Measurements from ENCODE around the gene ELMO1. TPM values are rescaled to one million over a fixed set of nuclear protein-coding genes. Genes with fewer than 3 reads are reported as not detected.

ELMO1 gene
- total and polyA plus RNA-seq, 10 of the 15 experiments (the other 5 are each of a cell fraction or from before 2014, with no cell fraction given): 22.6 to 85.9 (median 56.6) TPM

DNA sequence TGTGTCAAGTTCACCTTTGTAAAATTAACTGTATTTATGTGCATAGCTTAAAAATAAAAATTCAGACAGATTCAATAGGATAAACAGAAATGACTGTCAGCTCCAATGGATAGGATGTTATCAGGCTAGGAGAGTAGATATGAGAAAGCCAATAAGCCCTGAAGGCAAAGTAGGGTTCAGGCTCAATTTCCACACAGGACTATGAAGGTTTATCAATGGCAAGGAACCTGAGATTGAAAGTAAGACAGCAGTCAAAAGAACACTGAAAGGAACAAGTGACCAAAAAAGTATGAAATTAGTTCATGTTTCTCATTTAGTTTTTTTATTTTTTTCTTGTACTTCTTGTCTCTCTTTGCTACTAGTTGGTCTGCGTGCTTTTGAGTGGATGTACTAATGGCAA is 121.4 kb downstream of the ELMO1 start:
- H3K4me1 ChIP-seq (ENCODE audit: control insufficient read depth, insufficient read depth, low read length): peaks cover 13% of the 10 kb centered on the region
- FAIRE-seq (peak; percentile 83), DNase-seq (ENCODE audit: low read depth, low spot score) (no peak), ATAC-seq (peak; percentile 39)
- H2AFZ ChIP-seq (ENCODE audit: control insufficient read depth, low read depth, low read length): no peak overlapping the region
- intact Hi-C loops (cut with micrococcal nuclease; ENCODE audit: unreplicated experiment) (no loop called here), in situ Hi-C loops (cut with MboI) (no loop called here)
- TF ChIP-seq ZNF24 (IDR thresholded peaks at IDR 0.05) (no peak), JUNB (IDR thresholded peaks at IDR 0.05) (0 out of 2 replicates have a peak, but pooled peaks have one; percentile 18)
- no TSS peak for BruUV-seq (replicated peaks)
- POLR2A ChIA-PET: interaction anchor here (0.9 kb wide), 1 partner anchor 11 kb away, joined by 4 read pairs; no protein-coding TSS in a partner anchor
- H3K36me3 ChIP-seq (ENCODE audit: control insufficient read depth in 2 of 2, insufficient read depth in 2 of 2, low read length in 1 of 2): peaks cover 0 to 2% of the 10 kb centered on the region in 2 experiments; a peak in 3 of 4 replicates
- RAD21 ChIA-PET (ENCODE audit: unreplicated experiment): no interaction called here
- H3K9ac ChIP-seq (ENCODE audit: control insufficient read depth, insufficient read depth, low read length): 0 out of 2 replicates have a peak overlapping the region, but pooled peaks have one; percentile 25
- H3K79me2 ChIP-seq (ENCODE audit: control insufficient read depth, insufficient read depth, low read length): peaks cover 15% of the 10 kb centered on the region
- H3K27ac ChIP-seq (ENCODE audit: control insufficient read depth, insufficient read depth): no peak overlapping the region
- H3K27me3 ChIP-seq (replicated peaks in 1 of 2; ENCODE audit: control insufficient read depth in 2 of 2, insufficient read depth in 2 of 2, low read length in 1 of 2): no peaks in the 10 kb centered on the region
- SMC1A ChIA-PET (ENCODE audit: uncharacterized antibody, unreplicated experiment): no interaction called here
- no peaks in the 10 kb centered on the region for H3K9me3 ChIP-seq (replicated peaks; ENCODE audit: control insufficient read depth, insufficient read depth, low read length)
- H3K4me3 ChIP-seq: no peak overlapping the region
- H4K20me1 ChIP-seq (ENCODE audit: control insufficient read depth, insufficient read depth): no peaks in the 10 kb centered on the region
- H3K4me2 ChIP-seq (ENCODE audit: control insufficient read depth, insufficient read depth): no peak overlapping the region
- CTCF ChIA-PET: interaction anchor here (1.3 kb wide), 1 partner anchor 26 kb away, joined by 4 read pairs; no protein-coding TSS in a partner anchor
- WGBS (ENCODE audit: insufficient coverage, insufficient replicate concordance, low lambda C conversion rate, missing lambda C conversion rate): 94% methylated on average over 1 of the region's 1 CpG

DNA sequence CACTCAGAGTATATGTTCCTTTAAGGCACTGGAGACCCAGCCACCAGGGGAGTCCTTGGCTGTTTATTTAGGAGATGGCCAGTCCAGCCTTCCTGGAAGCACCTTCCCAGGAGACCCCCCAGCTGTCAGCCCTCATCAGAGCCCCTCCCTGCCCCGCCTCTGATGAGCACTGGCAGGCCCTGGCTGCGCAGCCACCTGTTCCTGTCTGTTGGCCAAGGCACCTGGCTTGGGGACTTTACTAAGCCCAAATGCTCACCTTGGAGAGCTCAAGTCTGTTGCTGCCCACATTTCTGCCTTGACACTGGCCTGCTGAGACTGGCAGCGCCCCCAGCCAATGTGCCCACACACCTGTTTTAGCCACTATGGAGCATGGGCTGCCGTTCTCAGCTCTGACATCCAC is 124.7 kb downstream of the ELMO1 start:
- Histone ChIP-seq H3K9me3 (replicated peaks; ENCODE audit: control insufficient read depth, insufficient read depth, low read length) (no peaks in the 10 kb centered on the region; the same call in 2 of the 3 replicates), H3K79me2 (ENCODE audit: control insufficient read depth, insufficient read depth, low read length) (peaks cover 8% of the 10 kb centered on the region), H2AFZ (ENCODE audit: control insufficient read depth, low read depth, low read length) (no peak overlapping the region), H3K4me3 (no peak overlapping the region), H4K20me1 (ENCODE audit: control insufficient read depth, insufficient read depth) (no peaks in the 10 kb centered on the region), H3K4me2 (ENCODE audit: control insufficient read depth, insufficient read depth) (no peak overlapping the region), H3K27ac (ENCODE audit: control insufficient read depth, insufficient read depth) (no peak overlapping the region), H3K36me3 (ENCODE audit: control insufficient read depth in 2 of 2, insufficient read depth in 2 of 2, low read length in 1 of 2) (peaks cover 0 to 2% of the 10 kb centered on the region in 2 experiments; a peak in 2 of 4 replicates), H3K27me3 (replicated peaks in 1 of 2; ENCODE audit: control insufficient read depth in 2 of 2, insufficient read depth in 2 of 2, low read length in 1 of 2) (no peaks in the 10 kb centered on the region), H3K9ac (ENCODE audit: control insufficient read depth, insufficient read depth, low read length) (no peak overlapping the region), H3K4me1 (ENCODE audit: control insufficient read depth, insufficient read depth, low read length) (peaks cover 13% of the 10 kb centered on the region)
- intact Hi-C loops (cut with micrococcal nuclease; ENCODE audit: unreplicated experiment) (no loop called here), in situ Hi-C loops (cut with MboI) (no loop called here)
- DNase-seq (ENCODE audit: low read depth, low spot score) (no peak), FAIRE-seq (no peak), ATAC-seq (no peak)
- SMC1A ChIA-PET (ENCODE audit: uncharacterized antibody, unreplicated experiment): interaction anchor here (1.9 to 2.1 kb wide), 2 partner anchors 10 to 17 kb away, joined by 4 to 8 read pairs; no protein-coding TSS in a partner anchor
- no TSS peak for BruUV-seq (replicated peaks)
- RAD21 ChIA-PET (ENCODE audit: unreplicated experiment): no interaction called here
- CTCF ChIA-PET: interaction anchor here (0.8 to 2.7 kb wide), 4 partner anchors 10 to 115 kb away, joined by 3 to 10 read pairs (median 4); no protein-coding TSS in a partner anchor
- POLR2A ChIA-PET: no interaction called here
- 98% methylated on average over 4 of the region's 4 CpGs for WGBS (ENCODE audit: insufficient coverage, insufficient replicate concordance, low lambda C conversion rate, missing lambda C conversion rate)
- TF ChIP-seq RELA (IDR thresholded peaks at IDR 0.05; ENCODE audit: borderline replicate concordance, partially characterized antibody): no peak
- TF ChIP-seq, protein P1, sequence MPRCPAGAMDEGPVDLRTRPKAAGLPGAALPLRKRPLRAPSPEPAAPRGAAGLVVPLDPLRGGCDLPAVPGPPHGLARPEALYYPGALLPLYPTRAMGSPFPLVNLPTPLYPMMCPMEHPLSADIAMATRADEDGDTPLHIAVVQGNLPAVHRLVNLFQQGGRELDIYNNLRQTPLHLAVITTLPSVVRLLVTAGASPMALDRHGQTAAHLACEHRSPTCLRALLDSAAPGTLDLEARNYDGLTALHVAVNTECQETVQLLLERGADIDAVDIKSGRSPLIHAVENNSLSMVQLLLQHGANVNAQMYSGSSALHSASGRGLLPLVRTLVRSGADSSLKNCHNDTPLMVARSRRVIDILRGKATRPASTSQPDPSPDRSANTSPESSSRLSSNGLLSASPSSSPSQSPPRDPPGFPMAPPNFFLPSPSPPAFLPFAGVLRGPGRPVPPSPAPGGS (IDR thresholded peaks at IDR 0.05; ENCODE audit: borderline replicate concordance, insufficient read depth, low read depth, low read length, poor library complexity, severe bottlenecking): no peak
- no peak for TF ChIP-seq SREBF1 (IDR thresholded peaks at IDR 0.05; ENCODE audit: low read length)
- no peak for TF ChIP-seq NBN (IDR thresholded peaks at IDR 0.05)
- TF ChIP-seq POLR2AphosphoS5 (IDR thresholded peaks at IDR 0.05; ENCODE audit: low read length): no peak
- no peak for TF ChIP-seq IKZF2 (IDR thresholded peaks at IDR 0.05)
- no peak for TF ChIP-seq GATAD2B (conservative IDR thresholded peaks at IDR 0.05; ENCODE audit: low read depth)
- TF ChIP-seq RB1 (IDR thresholded peaks at IDR 0.05; ENCODE audit: borderline replicate concordance): no peak
- TF ChIP-seq, protein P2, sequence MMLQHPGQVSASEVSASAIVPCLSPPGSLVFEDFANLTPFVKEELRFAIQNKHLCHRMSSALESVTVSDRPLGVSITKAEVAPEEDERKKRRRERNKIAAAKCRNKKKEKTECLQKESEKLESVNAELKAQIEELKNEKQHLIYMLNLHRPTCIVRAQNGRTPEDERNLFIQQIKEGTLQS (IDR thresholded peaks at IDR 0.05; ENCODE audit: borderline replicate concordance, extremely low read depth, low read depth, low read length): no peak
- TF ChIP-seq, protein P3, sequence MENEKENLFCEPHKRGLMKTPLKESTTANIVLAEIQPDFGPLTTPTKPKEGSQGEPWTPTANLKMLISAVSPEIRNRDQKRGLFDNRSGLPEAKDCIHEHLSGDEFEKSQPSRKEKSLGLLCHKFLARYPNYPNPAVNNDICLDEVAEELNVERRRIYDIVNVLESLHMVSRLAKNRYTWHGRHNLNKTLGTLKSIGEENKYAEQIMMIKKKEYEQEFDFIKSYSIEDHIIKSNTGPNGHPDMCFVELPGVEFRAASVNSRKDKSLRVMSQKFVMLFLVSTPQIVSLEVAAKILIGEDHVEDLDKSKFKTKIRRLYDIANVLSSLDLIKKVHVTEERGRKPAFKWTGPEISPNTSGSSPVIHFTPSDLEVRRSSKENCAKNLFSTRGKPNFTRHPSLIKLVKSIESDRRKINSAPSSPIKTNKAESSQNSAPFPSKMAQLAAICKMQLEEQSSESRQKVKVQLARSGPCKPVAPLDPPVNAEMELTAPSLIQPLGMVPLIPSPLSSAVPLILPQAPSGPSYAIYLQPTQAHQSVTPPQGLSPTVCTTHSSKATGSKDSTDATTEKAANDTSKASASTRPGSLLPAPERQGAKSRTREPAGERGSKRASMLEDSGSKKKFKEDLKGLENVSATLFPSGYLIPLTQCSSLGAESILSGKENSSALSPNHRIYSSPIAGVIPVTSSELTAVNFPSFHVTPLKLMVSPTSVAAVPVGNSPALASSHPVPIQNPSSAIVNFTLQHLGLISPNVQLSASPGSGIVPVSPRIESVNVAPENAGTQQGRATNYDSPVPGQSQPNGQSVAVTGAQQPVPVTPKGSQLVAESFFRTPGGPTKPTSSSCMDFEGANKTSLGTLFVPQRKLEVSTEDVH (IDR thresholded peaks at IDR 0.05; ENCODE audit: low read depth, partially characterized antibody): no peak
- no peak for TF ChIP-seq MEF2A (IDR thresholded peaks at IDR 0.05; ENCODE audit: insufficient read depth, low read depth, low read length)
- TF ChIP-seq CHD4 (IDR thresholded peaks at IDR 0.05): no peak

Data from GM12878 (cell line).